HG02588 (cell line): ENCODE data around the gene ZBTB8B.

Experiments used
- ATAC-seq: cut with Tn5 transposase; IDR thresholded peaks from one replicate; pipeline ENCODE4 v1.9.1; 2021; ENCODE audit warnings: mild to moderate bottlenecking, moderate library complexity; ENCODE audit not compliant: unreplicated experiment

Gene ZBTB8B

GRCh38 chr1:32503153-32503552, 38.3 kb downstream of the ZBTB8B start:
- no peak for ATAC-seq

DNA sequence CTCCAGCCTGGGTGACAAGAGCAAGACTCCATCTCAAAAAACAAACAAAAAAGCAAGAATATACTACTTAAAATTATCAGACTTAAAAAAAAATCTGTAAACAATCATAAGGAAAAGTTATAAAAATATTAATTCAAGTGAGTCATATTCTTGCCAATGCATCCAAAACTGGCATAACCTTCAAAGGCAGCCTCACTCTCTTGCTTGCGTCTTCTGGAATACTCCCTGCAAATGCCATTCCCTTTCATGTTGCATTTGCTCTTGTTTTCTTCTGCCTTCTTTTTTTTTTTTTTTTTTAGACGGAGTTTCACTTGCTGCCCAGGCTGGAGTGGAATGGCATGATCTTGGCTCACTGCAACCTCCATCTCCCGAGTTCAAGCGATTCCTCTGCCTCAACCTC, 42.1 kb downstream of the ZBTB8B start:
- no peak for ATAC-seq

- ATAC-seq, result no peak
Observed at GRCh38 chr1:32508761-32509160, 43.9 kb downstream of the ZBTB8B start.

DNA sequence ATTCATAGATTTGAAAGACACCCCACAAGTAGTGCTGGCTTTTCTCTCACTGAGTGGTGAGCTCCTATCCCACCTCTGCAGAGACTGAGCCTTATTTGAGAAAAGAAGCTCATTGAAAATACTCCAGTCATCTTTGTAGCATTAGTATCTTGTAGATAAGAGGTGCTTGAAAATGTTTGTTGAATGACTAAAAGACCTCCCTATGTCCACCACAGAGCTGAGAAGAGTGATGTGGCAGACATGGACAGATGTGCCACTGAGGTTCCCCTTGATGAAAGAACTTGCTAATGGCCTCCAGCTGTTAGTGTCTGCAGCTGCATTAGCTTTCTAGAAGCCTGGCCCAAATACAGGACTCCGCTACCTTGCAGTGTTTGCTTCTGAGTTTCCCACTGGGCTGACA, 45.1 kb downstream of the ZBTB8B start:
- no peak for ATAC-seq
